ENCODE data around the gene ODAD4. TPM values are rescaled to one million over a fixed set of nuclear protein-coding genes. Genes with fewer than 3 reads are reported as not detected.

ODAD4 gene
- total and polyA plus RNA-seq, 2 of the 4 experiments (the other 2 are of a cell fraction), result 0.38 to 0.54 TPM

GRCh38 chr17:41885733-41886132, 44.7 kb upstream of the ODAD4 start:
- ChIA-PET CTCF (no interaction called here), POLR2A (ENCODE audit: unreplicated experiment) (no interaction called here)
- DNase-seq (no peak), ATAC-seq (ENCODE audit: low read depth) (no peak)
- Histone ChIP-seq H2BK120ac (ENCODE audit: low read depth, low read length) (no peak overlapping the region), H2BK20ac (ENCODE audit: low read depth, low read length) (no peak overlapping the region), H3K4me1 (ENCODE audit: control insufficient read depth, insufficient read depth, low read length) (no peaks in the 10 kb centered on the region), H3K56ac (ENCODE audit: extremely low read depth, insufficient read depth, low read length) (no peak overlapping the region), H2AK5ac (ENCODE audit: low read depth, low read length) (no peak overlapping the region), H2BK5ac (ENCODE audit: low read depth, low read length, poor library complexity, severe bottlenecking) (no peak overlapping the region), H3K27ac (ENCODE audit: insufficient read depth, low read length) (no peak overlapping the region), H4K5ac (ENCODE audit: low read depth, low read length) (no peak overlapping the region), H2AK9ac (replicated peaks; ENCODE audit: low read depth, low read length, poor library complexity) (no peak overlapping the region), H4K91ac (ENCODE audit: insufficient read depth, low read depth, low read length) (no peak overlapping the region), H3K36me3 (ENCODE audit: control insufficient read depth, insufficient read depth, low read length) (peaks cover 71% of the 10 kb centered on the region), H3K18ac (ENCODE audit: low read depth, low read length) (no peak overlapping the region), H3K4me2 (ENCODE audit: low read depth, low read length) (no peak overlapping the region), H3K4ac (ENCODE audit: low read depth, low read length) (no peak overlapping the region), H3K27me3 (ENCODE audit: control insufficient read depth, insufficient read depth, low read length) (no peaks in the 10 kb centered on the region), H3K9me3 (ENCODE audit: control insufficient read depth, insufficient read depth, low read length) (no peaks in the 10 kb centered on the region), H3K9ac (ENCODE audit: low read depth, low read length) (no peak overlapping the region), H3K14ac (replicated peaks; ENCODE audit: low read depth, low read length) (no peak overlapping the region), H2AFZ (replicated peaks; ENCODE audit: low read length, poor library complexity) (no peak overlapping the region), H4K20me1 (ENCODE audit: insufficient read depth, low read length) (peaks cover 6% of the 10 kb centered on the region; the same call in 1 of the 2 replicates), H3K23ac (ENCODE audit: low read depth, low read length) (no peak overlapping the region), H4K8ac (ENCODE audit: low read depth in 2 of 2, low read length in 2 of 2) (no peak overlapping the region), H2BK15ac (ENCODE audit: low read depth, low read length) (no peak overlapping the region), H3K4me3 (ENCODE audit: insufficient read depth, low read depth, low read length) (no peak overlapping the region), H3K79me1 (ENCODE audit: low read depth in 1 of 2, low read length in 2 of 2) (peaks cover 26 to 59% of the 10 kb centered on the region in 2 experiments), H3K9me1 (ENCODE audit: insufficient read depth, low read length) (no peaks in the 10 kb centered on the region)
- WGBS, 2 experiments (ENCODE audit: extremely low coverage in 2 of 2, insufficient read length in 1 of 2), result 76% methylated on average over 5 of the region's 6 CpGs; no CpG with 5 or more reads in 1 of the 2 experiments
- dilution Hi-C loops (cut with HindIII; ENCODE audit: low sequenced_read_pairs, unreplicated experiment), result no loop called here
- TF ChIP-seq POLR2A (IDR thresholded peaks at IDR 0.05; ENCODE audit: low read depth, low read length) (no peak), RAD21 (IDR thresholded peaks at IDR 0.05; ENCODE audit: low read length) (peak; percentile 24; the same call in 1 of the 2 replicates), SMC3 (IDR thresholded peaks at IDR 0.05; ENCODE audit: low read depth, low read length) (no peak), CTCF (conservative IDR thresholded peaks at IDR 0.05; ENCODE audit: low read depth, low read length) (peak; percentile 23; the same call in 1 of the 2 replicates), BHLHE40 (IDR thresholded peaks at IDR 0.05; ENCODE audit: low read depth, low read length) (no peak), MAZ (IDR thresholded peaks at IDR 0.05; ENCODE audit: borderline replicate concordance, low read depth, low read length) (no peak)
- in situ Hi-C loops (cut with MboI; ENCODE audit: low sequenced_read_pairs), result no loop called here
- intact Hi-C loops (cut with micrococcal nuclease), result no loop called here
- BruUV-seq (replicated peaks), result no TSS peak
